ENCODE data around the gene C3orf52.
A peak's percentile ranks its signal among the peaks of the same experiment; 100 is the strongest.

The C3orf52 gene

GRCh38 chr3:112074006-112074405 is 12.2 kb upstream of the C3orf52 start:
- no peaks in the 10 kb centered on the region for H4K20me1 ChIP-seq (ENCODE audit: insufficient read depth, low read length)
- H3K27me3 ChIP-seq (replicated peaks; ENCODE audit: insufficient read depth, low read length) = no peaks in the 10 kb centered on the region
- H3K9me3 ChIP-seq (replicated peaks; ENCODE audit: insufficient read depth, low read length) = no peaks in the 10 kb centered on the region
- no peak overlapping the region for H3K9ac ChIP-seq (ENCODE audit: low read length)
- H2AFZ ChIP-seq (ENCODE audit: low read length) = no peak overlapping the region
- no peaks in the 10 kb centered on the region for H3K79me2 ChIP-seq (ENCODE audit: low read length)
- no peaks in the 10 kb centered on the region for H3K9me2 ChIP-seq (replicated peaks; ENCODE audit: insufficient read depth, low read length)
- no peak overlapping the region for H3K4me3 ChIP-seq (ENCODE audit: low read length)
- peak overlapping the region; percentile 91 for H3K4me2 ChIP-seq (ENCODE audit: low read depth, low read length)
- peaks cover 44% of the 10 kb centered on the region for H3K4me1 ChIP-seq (ENCODE audit: low read length)
- no peak for DNase-seq
- peaks cover 23% of the 10 kb centered on the region for H3F3A ChIP-seq (ENCODE audit: insufficient read depth, low read length)
- no peaks in the 10 kb centered on the region for H3K36me3 ChIP-seq (replicated peaks; ENCODE audit: insufficient read depth, low read length)
- TF ChIP-seq EZH2 (optimal IDR thresholded peaks at IDR 0.05; ENCODE audit: low read depth, low read length) (no peak), CTCF (IDR thresholded peaks at IDR 0.05; ENCODE audit: low read length) (no peak), EZH2phosphoT487 (IDR thresholded peaks at IDR 0.05; ENCODE audit: low read length) (no peak)
- peak overlapping the region; percentile 83; the same call in 1 of the 2 replicates for H3K27ac ChIP-seq (ENCODE audit: low read length)

GRCh38 chr3:112074616-112075497 is 11.3 kb upstream of the C3orf52 start:
- H2AFZ ChIP-seq (ENCODE audit: low read length) = peak overlapping the region; percentile 43; the same call in 1 of the 2 replicates
- H3K27ac ChIP-seq (ENCODE audit: low read length) = peak overlapping the region; percentile 83
- no peaks in the 10 kb centered on the region for H3K9me3 ChIP-seq (replicated peaks; ENCODE audit: insufficient read depth, low read length)

More at GRCh38 chr3:112074616-112075497, 11.3 kb upstream of the C3orf52 start:
- no peaks in the 10 kb centered on the region for H3K27me3 ChIP-seq (replicated peaks; ENCODE audit: insufficient read depth, low read length)
- H3K36me3 ChIP-seq (replicated peaks; ENCODE audit: insufficient read depth, low read length) = no peaks in the 10 kb centered on the region
- peak; percentile 88 for DNase-seq
- no peaks in the 10 kb centered on the region for H3K79me2 ChIP-seq (ENCODE audit: low read length)
- TF ChIP-seq CTCF (IDR thresholded peaks at IDR 0.05; ENCODE audit: low read length) (no peak), EZH2phosphoT487 (IDR thresholded peaks at IDR 0.05; ENCODE audit: low read length) (no peak), EZH2 (optimal IDR thresholded peaks at IDR 0.05; ENCODE audit: low read depth, low read length) (no peak)
- peak overlapping the region; percentile 54 for H3K9ac ChIP-seq (ENCODE audit: low read length)
- no peaks in the 10 kb centered on the region for H4K20me1 ChIP-seq (ENCODE audit: insufficient read depth, low read length)
- peak overlapping the region; percentile 91 for H3K4me2 ChIP-seq (ENCODE audit: low read depth, low read length)
- H3K9me2 ChIP-seq (replicated peaks; ENCODE audit: insufficient read depth, low read length) = no peaks in the 10 kb centered on the region
- H3K4me1 ChIP-seq (ENCODE audit: low read length) = peaks cover 44% of the 10 kb centered on the region
- H3F3A ChIP-seq (ENCODE audit: insufficient read depth, low read length) = peaks cover 23% of the 10 kb centered on the region
- H3K4me3 ChIP-seq (ENCODE audit: low read length) = peak overlapping the region; percentile 50

Measured in MM.1S (cell line).